GM23248 (cell line): ENCODE measurements around the gene CALHM2.

Source experiments
- EZH2 ChIP-seq: fragments of 200-600 bp; sonication (generic); IDR thresholded peaks from 2 replicates; pipeline ENCODE4 v1.6.1; 2018; ENCODE audit warnings: antibody characterized with exemption, mild to moderate bottlenecking; ENCODE audit not compliant: insufficient read depth, poor library complexity, severe bottlenecking
- EZH2phosphoT487 ChIP-seq: fragments of 200-600 bp; sonication (generic); IDR thresholded peaks from 2 replicates; pipeline ENCODE4 v1.6.1; 2018; ENCODE audit warnings: antibody characterized with exemption, moderate library complexity, mild to moderate bottlenecking, low read depth; ENCODE audit not compliant: insufficient read depth

- TF ChIP-seq EZH2phosphoT487 (no peak), EZH2 (no peak)
Observed at GRCh38 chr10:103497161-103497915, 45.2 kb upstream of the CALHM2 start.
